ENCODE measurements around the gene GPR61.

Gene GPR61, protein sequence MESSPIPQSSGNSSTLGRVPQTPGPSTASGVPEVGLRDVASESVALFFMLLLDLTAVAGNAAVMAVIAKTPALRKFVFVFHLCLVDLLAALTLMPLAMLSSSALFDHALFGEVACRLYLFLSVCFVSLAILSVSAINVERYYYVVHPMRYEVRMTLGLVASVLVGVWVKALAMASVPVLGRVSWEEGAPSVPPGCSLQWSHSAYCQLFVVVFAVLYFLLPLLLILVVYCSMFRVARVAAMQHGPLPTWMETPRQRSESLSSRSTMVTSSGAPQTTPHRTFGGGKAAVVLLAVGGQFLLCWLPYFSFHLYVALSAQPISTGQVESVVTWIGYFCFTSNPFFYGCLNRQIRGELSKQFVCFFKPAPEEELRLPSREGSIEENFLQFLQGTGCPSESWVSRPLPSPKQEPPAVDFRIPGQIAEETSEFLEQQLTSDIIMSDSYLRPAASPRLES

GRCh38 chr1:109539676-109540075 lies at the start of gene GPR61:
Gene GPR61, plus strand, starts transcription at chr1:109539872. Its CDS starts 3,151 bp downstream, at chr1:109543023.
- peak in 22 of 51 donors; percentile 13 to 67 (median 31) for DNase-seq

- peak in 33 of 51 donors; percentile 4 to 73 (median 45) for DNase-seq
Observed at GRCh38 chr1:109490029-109490933, 49.4 kb upstream of the GPR61 start.

GRCh38 chr1:109490934-109491302 lies 48.8 kb upstream of the GPR61 start:
- no peak for DNase-seq

DNA sequence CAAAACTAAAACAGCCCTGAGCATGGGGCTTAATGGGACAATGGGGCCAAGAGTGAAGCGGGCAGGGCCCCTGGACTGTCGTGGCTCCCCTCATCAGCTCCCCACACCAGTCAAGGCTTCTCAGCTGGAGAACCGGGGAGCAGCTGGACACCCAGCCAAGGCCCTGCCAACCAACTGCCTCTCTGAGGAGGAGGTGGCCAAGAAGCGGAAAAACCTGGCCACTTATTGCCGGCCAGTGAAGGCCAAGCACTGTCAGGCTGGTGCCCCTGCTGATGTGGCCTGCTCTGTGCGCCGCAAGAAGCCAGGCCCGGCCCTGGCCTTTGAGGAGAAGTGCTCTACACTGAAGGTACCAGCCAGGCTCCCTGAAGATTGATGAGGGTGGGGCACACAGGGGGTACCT lies 48.3 kb upstream of the GPR61 start:
- no peak for DNase-seq

DNA sequence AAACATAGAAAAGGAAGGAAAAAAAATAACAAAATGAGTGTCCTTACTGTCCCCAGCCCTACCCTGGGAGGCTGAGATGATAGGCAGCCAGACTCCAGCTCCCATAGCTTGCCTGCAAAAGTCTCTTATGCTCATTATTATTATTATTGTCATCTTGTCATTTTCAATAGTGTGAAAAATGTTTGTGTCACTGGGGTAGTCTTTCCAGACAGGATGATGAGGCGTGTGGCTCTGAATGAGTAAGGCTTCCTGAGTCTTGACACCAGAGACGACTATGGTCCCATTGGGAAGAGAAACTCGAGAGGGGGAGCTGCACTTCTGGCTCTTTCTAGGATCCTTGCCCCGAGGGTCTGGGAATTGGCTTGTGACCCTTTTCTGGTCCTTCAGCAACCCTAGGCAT lies 46.9 kb upstream of the GPR61 start:
- DNase-seq = no peak

- DNase-seq = no peak
Observed at GRCh38 chr1:109493227-109493626, 46.4 kb upstream of the GPR61 start.

DNA sequence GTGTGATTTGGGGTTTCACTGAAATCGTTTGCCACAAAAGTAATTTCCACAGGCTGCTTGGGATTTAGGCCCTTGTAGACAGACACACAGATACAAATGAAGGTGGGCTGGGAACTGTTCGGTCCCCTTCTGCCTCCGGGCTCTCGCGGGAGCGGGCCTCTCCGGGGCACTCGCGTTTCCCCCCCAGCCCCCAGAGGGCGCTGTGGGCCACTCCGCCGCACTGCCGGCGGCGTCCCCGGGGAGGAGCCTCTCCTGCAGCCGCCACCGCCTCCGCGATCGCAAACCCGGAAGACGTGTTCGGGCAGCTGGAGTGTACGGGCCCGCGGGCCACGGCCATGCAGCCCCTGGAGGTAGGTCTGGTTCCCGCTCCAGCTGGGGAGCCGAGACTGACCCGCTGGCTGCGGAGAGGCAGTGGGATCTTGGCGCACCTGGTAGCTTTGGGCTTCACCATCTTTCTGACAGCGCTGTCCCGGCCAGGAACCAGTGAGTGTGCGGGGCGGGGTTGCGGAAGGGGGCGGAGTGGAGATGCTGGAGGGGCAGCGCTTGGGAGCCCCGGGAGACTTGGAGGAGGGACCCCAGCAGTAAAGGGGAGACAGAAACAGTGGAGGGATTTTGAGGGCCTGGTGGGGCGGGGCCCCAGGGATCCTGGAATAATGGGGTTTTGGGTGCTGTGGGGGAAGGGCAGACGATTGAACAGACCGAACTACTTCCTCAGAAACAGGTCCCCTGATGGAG lies 45.7 kb upstream of the GPR61 start, which contains the start of gene CYB561D1:
Gene CYB561D1 (plus strand): TSS at position 290 of the 735 bp plus-strand sequence. CDS start 46 bp downstream, at position 336.
- peak; percentile 32 to 94 (median 77) for DNase-seq

GRCh38 chr1:109495738-109496137 lies 43.9 kb upstream of the GPR61 start:
- DNase-seq = no peak

- no peak for DNase-seq
Observed at GRCh38 chr1:109497449-109498160, 42.1 kb upstream of the GPR61 start.

DNA sequence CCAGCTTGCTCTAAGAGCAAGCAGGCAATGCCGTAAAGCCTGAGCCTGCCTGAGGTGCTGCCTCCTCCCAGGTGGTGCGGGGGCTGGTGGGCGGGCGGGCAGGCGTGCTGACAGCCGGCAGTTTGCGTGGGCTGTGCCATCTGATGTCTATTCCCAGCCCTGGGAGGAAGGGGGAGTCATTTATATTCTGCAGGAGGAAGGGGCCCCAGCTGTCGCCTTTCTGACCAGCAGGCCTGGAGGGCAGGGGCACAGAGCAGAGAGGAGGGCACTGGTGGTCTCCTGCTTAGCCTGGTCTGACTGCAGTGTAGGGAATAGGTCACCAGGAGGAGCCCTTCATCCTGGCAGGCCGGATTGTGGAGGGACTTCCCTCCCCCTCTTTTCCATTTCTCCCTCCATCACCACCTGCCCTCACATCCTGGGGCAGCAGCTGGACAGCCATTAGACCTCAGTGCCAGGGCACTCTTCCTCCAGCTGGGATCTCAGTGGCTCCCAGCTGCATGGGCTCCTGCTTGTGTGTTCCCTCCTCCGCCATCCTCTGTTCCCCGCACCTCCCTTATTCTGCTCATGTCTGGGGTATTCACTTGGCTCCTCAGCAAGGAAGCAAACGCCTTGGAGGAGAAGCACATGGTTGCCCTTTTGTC lies 41.4 kb upstream of the GPR61 start:
- peak in 10 of 51 donors; percentile 5 to 69 (median 28) for DNase-seq

GRCh38 chr1:109499081-109499480 lies 40.6 kb upstream of the GPR61 start:
- DNase-seq = no peak

DNA sequence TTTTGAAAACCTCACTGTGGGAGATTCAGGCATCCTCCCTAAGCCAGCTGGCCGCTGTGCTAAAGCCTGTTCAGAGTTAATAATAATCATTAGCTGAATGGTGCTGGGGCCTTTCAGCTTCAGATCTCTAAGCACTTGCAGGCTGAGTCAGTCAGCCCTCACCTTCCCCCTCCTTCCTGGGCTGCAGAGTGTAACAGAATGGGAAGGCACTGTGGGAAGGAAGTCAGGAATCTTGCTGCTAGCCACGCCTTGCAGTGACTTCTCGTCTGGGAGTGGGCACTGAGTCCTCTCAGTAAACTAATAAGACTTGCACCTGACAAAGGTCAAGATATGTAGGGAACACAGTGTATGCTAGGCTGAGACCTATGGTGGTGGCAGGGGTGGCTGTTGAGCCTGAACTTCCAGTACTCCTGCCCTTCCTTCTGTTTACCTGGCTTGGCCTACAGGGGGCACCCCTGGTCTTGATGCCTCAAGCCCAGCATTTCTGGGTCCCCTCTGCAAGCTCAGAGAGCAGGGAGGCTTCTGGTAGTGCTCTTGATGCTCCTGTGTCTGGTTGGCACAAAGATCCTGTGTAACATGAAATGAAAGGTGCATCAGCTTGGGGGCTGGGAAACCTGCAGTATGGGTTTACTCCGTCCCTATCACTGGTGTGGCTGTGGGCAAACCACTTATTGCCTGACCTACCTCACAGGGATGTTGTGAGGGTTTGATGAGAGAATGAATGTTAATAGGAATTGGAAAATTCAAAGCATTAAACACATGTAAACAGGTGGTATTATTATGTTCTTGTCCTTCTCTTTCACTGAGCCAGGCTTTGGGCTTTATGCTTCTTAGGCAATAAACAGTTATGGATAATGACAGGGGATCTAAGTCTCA lies 39.8 kb upstream of the GPR61 start:
- DNase-seq = peak in 8 of 51 donors; percentile 6 to 55 (median 22)

DNA sequence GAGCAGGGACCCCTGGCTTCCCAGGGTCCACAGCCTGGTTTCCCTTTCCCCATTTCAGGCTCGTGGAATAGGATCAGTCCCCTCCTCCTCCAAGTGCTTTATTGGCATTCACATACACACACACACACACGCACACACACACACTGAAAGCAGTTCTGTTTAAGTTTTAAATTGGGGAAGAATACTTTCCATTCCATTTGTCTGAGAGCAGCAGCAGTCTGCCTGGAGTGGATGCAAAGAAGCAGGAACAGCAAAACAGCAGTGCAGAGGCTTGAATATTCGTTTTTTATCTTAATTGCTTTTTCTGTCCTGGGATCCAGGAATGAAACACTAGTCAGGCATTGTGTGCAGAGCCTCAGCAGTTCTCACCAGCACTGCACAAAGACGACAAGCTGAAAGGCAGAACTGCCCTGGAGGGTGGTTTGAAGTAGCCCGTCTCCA lies 38.7 kb upstream of the GPR61 start:
- DNase-seq = peak in 1 of 51 donors; percentile 16

DNA sequence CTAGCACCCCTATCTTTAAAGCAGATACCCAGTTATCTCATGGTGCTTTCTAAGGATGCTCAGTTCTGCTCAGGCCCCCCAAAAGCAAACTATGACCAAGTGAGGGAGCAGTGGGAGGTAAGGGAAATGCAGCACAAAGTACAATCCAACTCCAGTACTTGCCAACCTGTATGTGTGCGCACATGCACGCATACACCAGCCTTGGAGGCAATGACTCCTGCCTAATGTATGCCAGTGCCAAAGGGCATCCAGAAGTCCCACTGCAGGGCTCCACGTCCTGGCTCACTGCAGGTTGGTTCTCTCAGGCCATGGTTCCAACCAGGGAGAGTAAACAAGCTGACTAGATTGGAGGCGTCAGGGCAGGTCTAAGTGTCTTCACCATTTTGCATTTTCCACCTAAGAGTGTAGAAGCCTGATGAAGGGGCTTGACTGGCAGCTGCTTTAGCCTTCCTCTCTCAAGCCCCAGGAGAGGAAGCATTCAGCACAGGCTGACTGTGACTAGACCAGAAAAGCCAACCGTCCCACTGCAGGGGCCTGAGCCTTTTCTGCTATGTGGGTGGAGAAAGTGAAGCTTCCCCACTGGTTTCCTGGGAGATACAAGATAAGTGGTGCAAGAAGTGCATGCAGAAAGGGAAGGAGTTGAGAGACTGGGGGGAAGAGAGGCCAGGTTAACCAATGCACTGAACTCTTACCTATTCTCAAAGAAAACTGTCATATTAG lies 37.9 kb upstream of the GPR61 start:
- DNase-seq = no peak

GRCh38 chr1:109502364-109502851 lies 37.3 kb upstream of the GPR61 start:
- DNase-seq = no peak

DNA sequence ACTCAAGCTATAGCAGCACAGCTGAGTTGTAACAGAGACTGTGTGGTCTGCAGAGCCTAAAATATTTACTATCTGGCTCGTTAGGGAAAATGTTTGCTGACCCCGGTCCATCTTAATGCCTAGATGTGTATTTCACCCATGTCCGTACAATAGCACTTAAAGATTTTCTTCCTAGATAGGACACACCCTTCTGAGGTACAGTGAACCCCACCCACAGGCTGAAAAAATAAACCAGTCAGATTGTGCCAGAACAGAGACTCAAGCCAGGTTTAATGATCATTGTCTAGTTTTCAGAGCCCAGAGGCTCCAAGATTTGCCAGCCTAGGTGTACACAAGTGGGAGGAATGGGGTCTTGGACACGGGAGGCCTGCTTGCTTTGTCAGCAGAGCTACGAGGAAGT lies 35.7 kb upstream of the GPR61 start:
- DNase-seq = no peak

DNA sequence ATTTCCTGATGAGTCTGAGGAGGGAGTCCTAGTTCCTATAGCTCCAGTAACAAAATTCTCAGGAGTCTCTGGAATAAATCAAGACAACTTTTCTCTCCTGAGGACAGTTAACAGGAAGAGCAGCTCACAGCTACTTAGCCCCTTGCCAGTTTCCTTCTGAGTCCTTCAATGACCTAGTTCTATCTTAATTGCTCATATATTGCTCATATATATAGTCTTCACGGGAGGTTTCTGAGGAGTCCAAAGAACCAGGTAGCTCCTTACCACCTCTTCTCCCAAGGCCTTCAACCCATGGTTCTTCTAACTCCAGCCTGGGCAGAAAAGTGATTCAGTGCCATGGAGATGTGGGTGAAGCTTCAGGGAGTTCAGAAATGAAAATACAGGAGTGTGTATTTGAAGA lies 34.7 kb upstream of the GPR61 start:
- no peak for DNase-seq
